ENCODE measurements around the gene RNF207.

RNF207 gene

DNA sequence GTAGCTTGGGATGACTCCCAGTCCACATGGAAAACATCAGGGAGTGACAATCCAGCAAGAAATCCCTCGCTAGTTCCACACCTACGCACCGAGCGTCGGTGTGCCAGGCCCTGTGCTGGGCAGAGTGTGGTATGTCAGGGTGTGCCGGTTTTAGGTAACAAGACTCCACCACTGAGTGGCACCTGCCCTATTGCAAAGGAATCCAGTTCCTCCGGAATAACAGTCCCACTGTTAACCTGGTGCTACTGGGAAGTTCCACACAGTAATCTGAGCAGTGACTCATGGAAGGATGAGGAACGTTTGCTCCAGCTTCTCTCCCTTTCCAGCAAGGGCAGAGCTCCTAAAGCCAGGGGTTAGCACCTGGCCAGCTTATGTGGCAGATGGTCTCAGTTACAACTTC lies 14.3 kb downstream of the RNF207 start:
- no peaks in the 10 kb centered on the region for H3K9me2 ChIP-seq (replicated peaks; ENCODE audit: insufficient read depth, low read length)
- no peaks in the 10 kb centered on the region for H4K20me1 ChIP-seq (ENCODE audit: insufficient read depth, low read length)
- no peak overlapping the region for H3K4me3 ChIP-seq (ENCODE audit: low read length)
- H3F3A ChIP-seq (ENCODE audit: insufficient read depth, low read length): no peaks in the 10 kb centered on the region
- no peak overlapping the region for H2AFZ ChIP-seq (ENCODE audit: low read length)
- no peaks in the 10 kb centered on the region for H3K9me3 ChIP-seq (replicated peaks; ENCODE audit: insufficient read depth, low read length)
- H3K27me3 ChIP-seq (replicated peaks; ENCODE audit: insufficient read depth, low read length): peaks cover 4% of the 10 kb centered on the region; the same call in 1 of the 2 replicates
- no peak overlapping the region for H3K27ac ChIP-seq (ENCODE audit: low read length)
- no peaks in the 10 kb centered on the region for H3K4me1 ChIP-seq (ENCODE audit: low read length)
- H3K36me3 ChIP-seq (replicated peaks; ENCODE audit: insufficient read depth, low read length): peaks cover 15% of the 10 kb centered on the region
- no peak overlapping the region for H3K9ac ChIP-seq (ENCODE audit: low read length)
- TF ChIP-seq CTCF (IDR thresholded peaks at IDR 0.05; ENCODE audit: low read length) (no peak), EZH2 (optimal IDR thresholded peaks at IDR 0.05; ENCODE audit: low read depth, low read length) (no peak), EZH2phosphoT487 (IDR thresholded peaks at IDR 0.05; ENCODE audit: low read length) (no peak)
- DNase-seq: no peak
- H3K4me2 ChIP-seq (ENCODE audit: low read depth, low read length): no peak overlapping the region
- no peaks in the 10 kb centered on the region for H3K79me2 ChIP-seq (ENCODE audit: low read length)

DNA sequence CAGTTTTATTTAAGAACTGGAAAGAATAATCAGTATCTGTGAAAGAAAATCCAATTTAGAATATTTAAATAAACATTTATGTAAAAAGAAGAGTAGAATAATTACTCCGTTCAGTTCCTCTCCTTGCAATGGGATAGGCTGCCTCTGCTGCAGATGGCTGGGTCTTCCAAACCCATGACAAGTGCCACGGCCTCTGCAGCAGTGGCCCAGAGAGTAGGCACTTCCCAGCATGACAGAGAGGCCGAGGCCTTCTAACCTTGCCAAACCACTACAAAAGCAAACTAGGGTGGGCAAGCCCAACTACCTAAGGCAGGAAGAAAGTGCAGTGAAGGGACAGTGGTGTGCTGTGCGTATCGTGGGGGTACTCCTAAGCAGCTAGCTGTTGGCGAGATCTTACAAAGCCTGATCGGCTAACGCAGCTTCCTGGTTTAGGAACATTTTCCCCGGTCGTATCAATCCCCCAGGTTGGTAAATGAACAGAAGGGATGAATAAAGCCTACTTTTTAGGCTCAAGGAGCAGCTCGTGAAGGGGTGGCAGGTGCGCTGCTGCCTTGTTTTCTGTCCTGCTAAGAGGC lies 15.4 kb downstream of the RNF207 start:
- Histone ChIP-seq H3K27me3 (replicated peaks; ENCODE audit: insufficient read depth, low read length) (no peaks in the 10 kb centered on the region), H3K27ac (ENCODE audit: low read length) (no peak overlapping the region), H3K4me1 (ENCODE audit: low read length) (no peaks in the 10 kb centered on the region), H3K4me3 (ENCODE audit: low read length) (no peak overlapping the region), H3K36me3 (replicated peaks; ENCODE audit: insufficient read depth, low read length) (peaks cover 15% of the 10 kb centered on the region), H3K4me2 (ENCODE audit: low read depth, low read length) (no peak overlapping the region), H4K20me1 (ENCODE audit: insufficient read depth, low read length) (no peaks in the 10 kb centered on the region), H3K9ac (ENCODE audit: low read length) (no peak overlapping the region), H3F3A (ENCODE audit: insufficient read depth, low read length) (no peaks in the 10 kb centered on the region), H3K9me3 (replicated peaks; ENCODE audit: insufficient read depth, low read length) (no peaks in the 10 kb centered on the region), H3K79me2 (ENCODE audit: low read length) (no peaks in the 10 kb centered on the region), H2AFZ (ENCODE audit: low read length) (no peak overlapping the region), H3K9me2 (replicated peaks; ENCODE audit: insufficient read depth, low read length) (no peaks in the 10 kb centered on the region)
- DNase-seq: no peak
- TF ChIP-seq EZH2 (optimal IDR thresholded peaks at IDR 0.05; ENCODE audit: low read depth, low read length) (no peak), CTCF (IDR thresholded peaks at IDR 0.05; ENCODE audit: low read length) (no peak), EZH2phosphoT487 (IDR thresholded peaks at IDR 0.05; ENCODE audit: low read length) (no peak)

DNA sequence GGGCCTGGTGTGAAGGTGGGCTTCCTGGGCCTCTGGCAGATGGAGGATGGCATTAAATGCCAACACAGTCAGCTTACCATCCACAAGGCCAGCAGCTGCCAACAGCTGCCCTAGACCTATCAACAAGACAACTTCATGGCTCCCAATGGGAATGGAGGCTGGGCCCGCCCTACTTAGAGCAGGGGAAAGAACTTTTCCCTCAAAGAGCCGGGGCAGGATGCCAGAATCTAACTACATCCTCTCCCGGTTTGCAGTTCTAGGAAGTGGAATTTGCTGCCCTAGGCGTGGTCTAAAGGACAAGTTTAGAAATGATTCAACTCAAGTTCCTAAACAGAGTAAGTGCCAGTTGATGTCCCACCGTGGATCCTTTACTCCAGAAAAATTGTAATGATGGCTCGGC lies 16.7 kb downstream of the RNF207 start:
- peaks cover 4% of the 10 kb centered on the region; the same call in 1 of the 2 replicates for H3K79me2 ChIP-seq (ENCODE audit: low read length)
- H3K4me2 ChIP-seq (ENCODE audit: low read depth, low read length): no peak overlapping the region
- no peak overlapping the region for H3K9ac ChIP-seq (ENCODE audit: low read length)
- H3K4me3 ChIP-seq (ENCODE audit: low read length): no peak overlapping the region
- H3K9me2 ChIP-seq (replicated peaks; ENCODE audit: insufficient read depth, low read length): no peaks in the 10 kb centered on the region
- TF ChIP-seq EZH2 (optimal IDR thresholded peaks at IDR 0.05; ENCODE audit: low read depth, low read length) (no peak), EZH2phosphoT487 (IDR thresholded peaks at IDR 0.05; ENCODE audit: low read length) (no peak), CTCF (IDR thresholded peaks at IDR 0.05; ENCODE audit: low read length) (no peak)
- H3K36me3 ChIP-seq (replicated peaks; ENCODE audit: insufficient read depth, low read length): peaks cover 15% of the 10 kb centered on the region
- no peaks in the 10 kb centered on the region for H3K4me1 ChIP-seq (ENCODE audit: low read length)
- no peaks in the 10 kb centered on the region for H3F3A ChIP-seq (ENCODE audit: insufficient read depth, low read length)
- no peaks in the 10 kb centered on the region for H3K9me3 ChIP-seq (replicated peaks; ENCODE audit: insufficient read depth, low read length)
- H3K27ac ChIP-seq (ENCODE audit: low read length): no peak overlapping the region
- no peak for DNase-seq
- no peaks in the 10 kb centered on the region for H4K20me1 ChIP-seq (ENCODE audit: insufficient read depth, low read length)
- H3K27me3 ChIP-seq (replicated peaks; ENCODE audit: insufficient read depth, low read length): no peaks in the 10 kb centered on the region
- no peak overlapping the region for H2AFZ ChIP-seq (ENCODE audit: low read length)
